Erythroblast (primary cell): ENCODE results near the gene SCAANT1.

Source experiments
- GATA1 ChIP-seq: IDR thresholded peaks from 2 replicates; pipeline ENCODE4 v1.6.1; 2011; ENCODE audit warnings: low read depth, mild to moderate bottlenecking, control low read depth, low read length, moderate library complexity
- POLR2A ChIP-seq: IDR thresholded peaks from 2 replicates; pipeline ENCODE4 v1.6.1; 2011; ENCODE audit warnings: mild to moderate bottlenecking, low read length

DNA sequence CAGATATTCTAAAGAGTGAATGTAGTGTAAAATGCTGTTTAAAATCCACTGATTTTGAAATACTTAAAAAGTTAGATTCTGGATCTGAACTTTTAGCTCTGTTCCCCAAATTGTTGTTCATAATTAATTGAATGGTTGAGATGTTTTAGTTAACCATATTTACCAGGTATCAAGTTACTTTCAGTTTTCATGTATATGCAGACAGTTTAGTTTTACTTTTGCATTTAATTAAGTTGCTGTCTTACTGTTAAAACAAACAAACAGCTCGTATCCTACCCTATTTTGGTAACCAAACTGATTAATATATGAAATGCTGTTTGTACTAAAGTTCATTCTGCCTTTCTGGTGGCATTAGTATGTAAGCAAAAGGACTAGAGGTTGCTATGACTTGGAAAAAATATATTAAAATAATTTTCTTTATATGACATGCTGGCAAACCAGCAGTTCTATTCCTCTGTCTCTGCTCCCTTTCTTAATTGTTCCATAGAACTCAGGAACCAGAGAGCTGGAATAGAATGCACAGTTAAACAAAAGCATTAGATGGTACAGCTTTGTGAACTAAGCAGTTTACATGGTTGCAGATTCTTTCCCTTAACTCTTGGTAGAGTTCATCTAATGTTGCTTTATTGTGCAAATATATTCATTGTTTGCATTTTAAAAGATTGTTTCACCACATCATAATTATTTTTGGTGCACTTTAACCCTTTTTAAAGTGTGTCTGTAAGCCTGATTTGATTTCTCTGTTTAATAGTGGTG, 39.5 kb upstream of the SCAANT1 start:
- TF ChIP-seq POLR2A (no peak), GATA1 (no peak)
